GM18861 (cell line): Measurements from ENCODE around the gene GRM7.

Source experiments
- ATAC-seq: cut with Tn5 transposase; IDR thresholded peaks from one replicate; pipeline ENCODE4 v1.9.1; 2021; ENCODE audit not compliant: unreplicated experiment

GRM7 gene

GRCh38 chr3:7630925-7631324 is 770.0 kb downstream of the GRM7 start:
- no peak for ATAC-seq

- ATAC-seq, result no peak
Observed at GRCh38 chr3:7632305-7632704, 771.4 kb downstream of the GRM7 start.

GRCh38 chr3:7637694-7638093 is 776.8 kb downstream of the GRM7 start:
- ATAC-seq, result no peak

DNA sequence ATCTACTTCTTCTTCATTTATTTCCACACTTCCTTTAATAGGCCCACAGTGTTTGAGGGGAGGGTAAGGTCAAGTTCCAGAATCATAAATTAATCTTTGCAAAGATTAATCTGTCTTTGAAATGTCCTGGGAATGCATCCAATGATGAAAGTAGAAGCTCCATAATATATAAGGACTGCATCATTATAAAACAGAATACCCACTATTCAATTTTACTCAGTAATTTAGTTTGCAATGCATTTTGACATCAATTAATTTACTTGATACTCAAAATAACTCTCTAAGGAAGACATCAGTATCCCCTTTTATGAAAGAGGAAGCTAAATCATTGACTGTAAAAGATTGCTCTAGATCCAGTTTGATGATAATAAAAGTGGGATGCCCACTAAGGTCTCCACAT is 777.2 kb downstream of the GRM7 start:
- no peak for ATAC-seq

GRCh38 chr3:7640787-7641186 is 779.9 kb downstream of the GRM7 start:
- no peak for ATAC-seq

GRCh38 chr3:7646851-7647250 is 785.9 kb downstream of the GRM7 start:
- ATAC-seq, result no peak

GRCh38 chr3:7650466-7650865 is 789.6 kb downstream of the GRM7 start:
- no peak for ATAC-seq

DNA sequence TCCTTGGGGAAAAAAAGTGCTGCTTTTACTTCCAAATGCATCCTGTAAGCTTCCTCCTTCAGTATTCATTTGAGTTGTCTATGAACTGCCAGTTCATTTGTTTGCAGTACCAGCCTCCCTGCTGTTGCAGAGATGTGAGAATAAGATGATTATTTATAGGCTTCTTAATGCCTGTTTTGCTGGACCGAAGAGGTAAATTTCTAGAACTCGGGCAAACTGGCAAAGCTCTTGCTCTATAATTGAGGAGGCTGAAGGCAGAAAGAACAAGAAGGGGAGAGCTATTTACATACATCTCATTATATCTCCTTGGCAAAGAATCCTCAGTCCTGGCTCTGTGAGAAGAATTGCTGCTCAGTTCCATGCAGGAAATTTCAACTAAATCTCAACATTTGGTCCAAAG is 790.4 kb downstream of the GRM7 start:
- no peak for ATAC-seq

DNA sequence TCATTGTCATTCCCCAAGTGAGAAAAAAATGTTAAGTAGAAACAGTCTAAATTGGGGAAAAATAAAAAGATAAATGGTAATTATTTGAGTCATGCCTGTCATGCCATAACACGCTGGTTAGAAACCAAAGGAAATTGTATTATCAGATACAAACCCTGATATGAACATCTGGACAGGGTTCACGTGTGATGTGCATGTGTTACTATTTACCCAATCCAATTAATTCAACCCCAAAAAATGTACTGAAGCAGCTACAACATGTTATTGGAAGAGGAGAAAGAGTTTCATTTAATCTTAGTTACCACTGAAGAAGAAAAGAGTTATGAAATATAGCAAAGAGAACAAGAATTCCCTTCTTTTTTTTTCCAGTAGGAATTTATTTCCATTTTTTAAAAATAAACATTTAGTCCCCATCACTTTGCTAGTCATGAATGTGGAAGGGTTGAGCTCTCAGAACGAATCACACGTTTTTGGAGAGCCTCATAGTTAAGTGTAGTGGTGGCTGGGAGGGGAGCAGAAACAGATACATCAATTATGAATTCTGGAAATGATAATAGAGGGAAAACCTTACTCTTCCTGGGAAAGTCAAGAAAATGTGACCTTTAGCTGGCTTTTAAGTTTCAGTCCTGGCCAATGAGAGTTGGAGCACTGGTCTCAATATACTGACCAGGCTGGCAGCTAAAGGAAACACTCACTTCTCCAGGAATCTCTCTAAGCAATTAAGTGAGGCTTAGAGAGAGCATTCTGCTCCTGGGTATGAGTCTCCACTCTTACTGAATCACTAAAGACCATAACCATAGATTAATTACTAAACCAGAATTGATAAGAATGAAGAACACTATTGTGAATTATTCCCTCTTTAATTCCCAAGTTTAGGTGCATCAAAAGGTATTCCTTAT is 796.5 kb downstream of the GRM7 start:
- no peak for ATAC-seq

DNA sequence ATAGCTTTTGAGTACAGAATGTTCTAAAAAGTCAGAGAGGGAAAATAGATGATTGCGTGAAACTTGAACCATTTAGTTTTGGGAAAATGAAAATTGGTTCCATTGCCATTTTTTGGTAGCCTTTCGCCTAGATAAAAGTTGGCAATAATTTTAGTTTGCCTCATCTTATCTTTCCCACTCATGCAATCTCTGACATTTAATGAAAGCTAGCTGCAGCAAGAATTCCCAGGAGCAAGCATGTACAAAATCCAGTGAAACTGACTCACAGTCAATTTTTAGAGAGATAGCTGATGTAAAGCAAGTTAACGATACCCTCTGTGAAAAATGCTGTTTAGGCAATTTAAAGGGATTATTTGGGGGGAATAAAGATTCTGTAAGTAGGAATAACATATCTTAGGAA is 797.4 kb downstream of the GRM7 start:
- ATAC-seq, result no peak

GRCh38 chr3:7659079-7659478 is 798.2 kb downstream of the GRM7 start:
- no peak for ATAC-seq

- no peak for ATAC-seq
Observed at GRCh38 chr3:7663771-7664170, 802.9 kb downstream of the GRM7 start.

DNA sequence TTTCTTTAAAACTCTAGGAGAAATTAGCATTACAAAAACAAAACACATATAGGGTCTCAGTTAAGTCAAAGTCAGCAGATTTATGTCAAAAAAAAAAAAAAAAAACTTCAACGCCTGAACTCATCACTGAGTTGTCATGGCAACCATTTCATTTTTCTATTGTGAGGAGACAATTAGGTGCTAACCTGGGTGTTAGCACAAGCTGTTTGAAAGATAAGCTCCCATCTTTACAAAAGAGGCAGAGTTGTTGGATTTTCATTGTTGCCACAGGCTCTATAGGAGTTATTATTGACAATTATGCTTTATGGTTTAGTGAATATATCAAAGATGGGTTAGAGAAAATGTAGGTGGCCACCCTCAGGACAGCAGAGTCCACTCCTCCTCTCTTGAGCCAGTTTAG is 806.9 kb downstream of the GRM7 start:
- ATAC-seq, result no peak

GRCh38 chr3:7669641-7670040 is 808.7 kb downstream of the GRM7 start:
- ATAC-seq, result no peak

GRCh38 chr3:7678521-7678920 is 817.6 kb downstream of the GRM7 start:
- no peak for ATAC-seq

DNA sequence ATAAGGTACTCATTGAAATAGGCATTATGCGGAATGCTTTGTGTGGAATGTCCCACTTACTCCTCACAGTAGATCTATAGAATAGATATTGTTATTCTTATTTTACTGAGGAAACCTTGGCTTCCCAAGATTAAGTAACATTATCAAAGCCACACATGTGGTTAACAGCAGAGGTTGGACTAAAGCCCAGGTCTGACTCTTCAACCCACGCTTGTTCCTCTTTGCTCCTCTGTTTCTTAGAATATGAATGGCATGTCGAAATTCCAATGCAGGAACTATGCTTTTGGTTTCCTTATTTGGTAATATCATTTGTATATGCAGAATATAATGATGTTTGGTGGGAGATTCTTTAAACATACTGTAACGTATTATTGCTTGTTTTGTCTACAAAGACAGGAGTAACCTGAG is 821.9 kb downstream of the GRM7 start:
- no peak for ATAC-seq

- no peak for ATAC-seq
Observed at GRCh38 chr3:7683426-7683825, 822.5 kb downstream of the GRM7 start.

DNA sequence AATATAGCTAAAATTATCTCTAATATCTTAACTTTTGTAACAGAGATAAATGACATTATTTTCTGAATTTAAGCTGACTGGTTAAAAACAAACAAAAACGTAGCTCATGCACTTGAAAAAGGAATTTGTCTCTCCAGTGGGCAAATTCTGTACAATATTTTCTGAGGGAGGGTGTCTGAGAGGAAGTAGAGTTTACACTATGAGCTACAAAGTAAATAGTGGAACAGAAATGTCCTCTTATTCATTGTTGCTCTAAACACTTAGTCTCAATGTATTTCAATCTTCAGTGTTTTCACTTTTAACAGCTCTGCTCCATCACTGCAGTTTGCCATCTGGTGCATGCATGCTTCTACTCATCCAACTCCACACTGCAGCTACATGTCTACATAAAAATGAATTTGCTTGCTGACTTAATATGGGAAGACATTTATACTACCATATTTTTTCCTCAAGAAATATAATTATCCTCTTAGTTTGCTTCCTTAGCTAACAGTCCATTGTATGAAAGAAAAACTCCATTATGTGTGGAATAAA is 823.3 kb downstream of the GRM7 start:
- ATAC-seq, result no peak

- no peak for ATAC-seq
Observed at GRCh38 chr3:7687428-7688147, 826.7 kb downstream of the GRM7 start.

GRCh38 chr3:7692866-7693265 is 832.0 kb downstream of the GRM7 start:
- ATAC-seq, result no peak

- ATAC-seq, result no peak
Observed at GRCh38 chr3:7693976-7694375, 833.1 kb downstream of the GRM7 start.

DNA sequence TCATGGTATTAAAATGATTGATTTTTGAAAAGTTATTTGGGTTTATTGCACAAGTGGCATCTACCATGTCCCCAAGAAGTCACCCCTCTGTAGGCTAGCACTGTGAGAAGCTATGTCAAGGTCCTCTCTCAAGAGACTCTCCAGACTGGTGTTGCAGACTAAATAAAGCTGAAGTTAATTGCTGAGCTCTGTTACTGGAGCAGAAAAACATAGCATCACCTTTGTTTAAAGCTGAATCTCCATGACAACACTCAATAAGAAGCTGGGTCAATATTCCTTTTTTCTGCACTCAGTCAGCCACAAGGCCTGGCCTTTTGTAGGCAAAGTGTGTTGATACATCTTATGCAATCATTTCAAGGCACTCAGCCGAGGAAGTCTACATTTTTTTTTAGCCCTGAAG is 834.1 kb downstream of the GRM7 start:
- no peak for ATAC-seq
